COR-L47 (cell line): Measurements from ENCODE around the gene MBP.
"Not testable (repeated sequence)": the region's sequence is repeated elsewhere in the genome, so short reads cannot be mapped to it uniquely, and the experiment has no call there.

ENCODE experiments used
- DNase-seq: peaks from one replicate; lab custom pipeline; 2025; lab: John Stamatoyannopoulos, UW

Gene MBP

DNA sequence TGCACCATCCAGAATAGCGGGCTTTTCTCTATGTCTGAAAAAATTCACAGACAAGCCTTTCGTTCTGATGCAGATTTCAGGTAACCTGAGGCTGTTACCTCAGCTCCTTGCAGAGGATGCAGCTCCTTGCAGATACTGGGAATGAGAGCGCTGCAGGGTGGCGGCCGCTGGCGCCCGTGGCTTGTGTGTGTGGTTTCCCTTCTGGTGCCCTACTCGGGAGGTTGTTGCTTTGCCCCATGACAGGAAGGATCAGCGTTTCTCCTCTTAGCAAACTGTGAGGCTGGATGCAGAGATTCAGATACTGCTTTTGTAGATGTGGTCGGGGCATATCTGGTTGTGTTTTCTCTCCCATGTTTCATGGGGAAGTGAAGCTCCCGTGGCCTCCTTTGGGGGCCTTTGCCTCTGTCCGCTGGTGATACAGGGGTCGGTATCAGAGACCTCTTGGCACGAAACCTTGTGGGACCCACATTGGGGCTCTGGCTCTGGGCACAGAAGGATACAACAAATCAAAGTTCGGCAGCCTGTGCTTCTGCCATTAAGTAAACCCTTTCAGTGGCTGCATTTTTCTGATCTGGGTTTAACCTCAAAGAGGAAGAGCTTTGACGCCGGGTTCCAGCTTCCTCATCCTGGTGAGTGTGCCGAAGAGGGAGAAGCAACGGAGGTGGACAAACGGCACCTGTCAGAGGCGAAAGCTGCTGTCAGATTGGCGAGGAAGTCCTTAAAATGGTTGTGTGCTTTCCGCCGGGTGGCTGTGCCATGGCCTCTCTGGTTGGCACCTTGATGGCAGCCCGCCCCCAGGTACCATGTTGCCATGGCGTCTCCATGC is 127.8 kb downstream of the MBP start:
- no peak for DNase-seq

DNA sequence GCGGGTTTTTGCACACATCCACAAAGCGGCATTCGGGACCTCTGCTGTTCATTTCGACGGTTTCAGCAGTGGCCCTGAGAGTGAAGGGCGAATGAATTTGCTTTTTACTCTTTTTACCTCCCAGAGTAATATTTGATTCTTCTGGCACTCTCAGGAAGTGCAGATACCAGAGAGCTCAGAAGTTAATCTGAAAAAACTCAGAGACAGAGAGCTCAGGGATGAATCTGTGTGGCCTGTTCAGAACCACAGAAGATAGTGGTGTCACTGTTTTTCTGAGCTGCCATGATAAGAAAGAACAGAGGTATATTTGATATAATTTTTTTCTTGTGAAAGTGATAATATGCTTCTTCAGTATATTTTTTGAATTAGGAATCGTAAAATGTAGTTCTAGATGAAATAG is 129.3 kb downstream of the MBP start:
- DNase-seq = no peak

DNA sequence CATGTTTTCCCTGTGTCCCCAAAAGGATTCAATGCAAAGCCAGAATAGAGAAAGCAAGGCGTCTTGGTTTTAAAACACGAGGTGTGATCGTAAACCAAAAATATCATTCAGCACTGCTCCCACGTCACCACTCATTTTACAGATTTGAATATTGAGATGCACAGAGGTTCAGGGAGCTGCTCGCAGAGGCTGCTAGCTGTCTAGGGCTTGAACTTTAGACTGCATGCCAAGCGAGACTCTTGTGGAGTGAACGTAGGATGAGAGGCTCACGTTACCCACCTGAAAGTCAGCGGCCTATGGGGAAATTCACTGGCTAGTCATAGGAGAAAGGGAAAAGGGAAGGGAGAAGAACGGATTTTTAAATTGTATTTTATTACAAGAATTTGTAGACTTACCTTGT is 130.1 kb downstream of the MBP start:
- no peak for DNase-seq

DNA sequence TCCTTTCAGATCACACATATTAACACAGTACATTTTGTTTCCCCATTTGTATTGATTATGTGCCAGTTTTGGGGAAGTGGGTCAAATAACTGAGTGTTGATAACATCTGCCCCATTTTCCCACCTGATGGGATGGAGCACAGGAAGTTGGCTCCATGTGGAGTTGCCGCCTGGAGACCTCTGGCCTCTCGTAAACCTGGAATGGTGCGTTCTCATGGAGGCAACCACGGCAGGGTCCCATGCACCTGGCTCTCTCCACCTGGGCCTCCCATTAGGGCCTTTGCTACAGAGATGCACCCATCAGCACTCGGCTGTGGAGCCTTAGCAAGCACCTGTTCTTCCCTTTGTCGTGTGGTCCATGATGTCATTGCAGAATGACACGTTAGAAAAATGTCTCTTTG is 130.6 kb downstream of the MBP start:
- no peak for DNase-seq

DNA sequence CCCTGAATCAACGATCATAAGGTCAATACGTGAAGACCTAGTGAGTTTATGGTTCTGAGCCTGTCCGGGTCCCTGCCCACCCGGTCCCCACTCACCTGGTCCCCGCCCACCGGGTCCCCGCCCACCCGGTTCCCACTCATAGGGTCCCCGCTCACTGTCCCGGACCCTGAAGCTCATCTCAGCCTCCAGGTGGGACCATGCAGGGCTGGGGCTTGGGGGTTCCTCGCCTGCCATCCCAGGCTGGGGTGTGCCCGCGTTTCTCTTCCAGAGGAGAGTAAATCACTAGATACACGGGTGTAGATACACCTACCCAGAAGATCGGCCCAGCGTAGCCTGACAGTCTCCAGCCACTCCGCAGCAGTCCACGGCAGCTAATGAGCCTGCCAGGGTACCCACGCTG is 131.5 kb downstream of the MBP start:
- DNase-seq = no peak

DNA sequence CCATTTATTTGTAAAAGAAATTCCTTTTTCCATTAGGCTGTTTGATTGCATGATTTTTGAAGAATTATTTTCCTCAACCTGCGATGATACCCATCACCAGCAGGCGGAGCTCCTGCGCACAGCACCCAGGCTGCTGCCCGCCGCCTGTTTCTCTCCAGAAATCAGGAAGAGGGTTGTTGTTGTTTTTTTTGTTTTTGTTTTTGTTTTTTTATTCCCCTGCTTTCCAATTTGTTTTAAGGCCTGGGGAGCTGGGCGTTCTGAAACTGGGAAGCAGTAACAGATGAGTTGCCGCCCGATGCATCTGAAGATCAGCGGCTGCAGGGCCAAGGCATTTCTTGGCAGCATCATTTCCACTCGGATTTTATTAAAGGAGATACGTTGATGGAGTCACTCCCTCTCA is 132.1 kb downstream of the MBP start:
- peak; percentile 27 for DNase-seq

DNA sequence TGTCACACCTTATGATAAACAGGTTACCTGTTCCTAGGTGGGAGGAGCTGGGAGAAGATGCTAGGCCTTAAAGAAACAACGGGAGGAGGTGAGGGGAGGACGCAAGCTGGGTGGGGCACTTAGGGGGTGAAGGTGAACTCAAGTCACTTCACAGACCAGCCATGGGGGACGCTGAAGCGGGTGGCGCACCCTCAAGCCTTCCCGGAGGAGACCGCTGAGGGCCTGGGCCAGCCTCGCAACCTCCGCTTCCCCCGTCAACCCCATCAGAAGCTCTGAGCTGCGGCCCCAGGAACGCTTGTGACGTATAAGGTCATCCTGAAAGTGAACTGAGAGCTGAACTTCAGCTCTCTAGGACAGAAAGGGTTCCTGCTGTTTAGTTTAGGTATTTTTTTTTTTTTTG is 133.5 kb downstream of the MBP start:
- no peak for DNase-seq

DNA sequence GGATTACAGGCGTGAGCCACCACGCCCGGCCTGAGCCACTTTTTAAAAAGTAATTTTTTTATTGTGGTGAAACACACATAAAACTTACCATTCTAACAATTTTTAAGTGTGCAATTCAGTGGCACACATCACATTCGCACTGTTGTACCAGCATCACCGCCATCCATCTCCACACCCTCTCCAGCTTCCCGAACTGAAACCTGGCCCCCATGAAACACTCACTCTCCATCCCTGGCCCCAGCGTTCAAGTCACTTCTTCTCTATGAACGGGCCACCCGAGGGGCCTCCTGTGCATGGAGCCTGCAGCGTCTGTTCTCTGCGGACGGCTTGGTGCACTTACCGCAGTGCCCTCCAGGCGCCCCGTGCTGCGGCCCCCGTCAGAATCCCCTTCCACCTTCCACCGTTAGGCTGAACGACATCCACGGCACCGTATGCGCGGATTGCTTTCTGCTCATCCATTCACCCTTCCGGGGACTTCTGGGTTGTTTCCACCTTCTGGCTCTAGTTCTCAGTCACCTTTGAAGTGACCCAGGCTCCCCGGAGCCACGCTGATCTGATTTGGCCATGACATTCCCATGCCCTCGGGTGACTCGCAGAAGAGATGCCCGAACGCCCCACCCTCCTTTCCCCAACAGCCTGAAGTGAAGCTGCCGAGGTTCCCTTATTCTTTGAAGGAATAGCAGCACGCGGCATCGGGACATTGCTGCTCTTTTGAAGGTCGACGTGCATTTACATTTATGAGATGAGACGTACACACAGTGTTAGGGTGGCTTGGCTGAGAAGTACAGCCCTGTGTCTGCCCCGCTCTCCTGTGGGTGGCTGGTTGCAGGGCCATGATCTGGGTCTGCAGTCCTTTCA is 134.4 kb downstream of the MBP start:
- no peak for DNase-seq

DNA sequence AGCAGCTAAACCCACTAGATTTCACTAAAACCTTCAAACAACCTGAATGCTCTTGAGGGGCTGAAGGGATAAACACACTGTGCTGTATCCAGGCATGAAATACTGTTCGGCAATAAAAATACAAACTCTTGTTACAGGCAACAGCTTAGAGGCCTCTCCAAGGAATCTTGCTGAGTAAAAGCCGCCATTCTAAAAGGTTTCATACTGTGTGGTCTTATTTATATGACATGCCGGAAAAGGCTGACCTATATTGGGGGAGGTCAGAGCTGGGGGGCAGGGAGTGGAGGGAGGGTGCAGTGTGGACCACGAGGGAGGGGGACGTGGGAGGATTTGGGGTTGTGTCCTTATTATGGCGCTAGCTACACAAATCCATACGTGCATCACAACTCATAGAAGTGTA is 136.2 kb downstream of the MBP start:
- no peak for DNase-seq

DNA sequence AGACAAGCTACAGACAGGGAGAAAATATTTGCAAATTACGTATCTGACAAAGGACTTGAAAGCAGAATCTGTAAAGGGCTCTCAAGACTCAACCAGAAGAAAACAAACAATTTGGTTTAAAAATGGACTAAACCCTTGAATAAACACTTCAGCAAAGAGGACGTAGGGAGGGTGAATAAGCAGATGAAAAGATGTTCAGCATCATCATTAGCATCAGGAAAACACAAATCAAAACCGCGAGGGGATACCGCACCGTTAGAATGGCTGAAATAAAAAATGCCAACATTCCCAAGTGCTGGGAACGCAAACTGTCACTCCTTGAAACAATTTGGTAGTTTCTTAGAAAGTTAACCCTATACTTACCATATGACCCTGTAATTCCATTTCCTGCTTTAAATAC is 136.7 kb downstream of the MBP start:
- no peak for DNase-seq

DNA sequence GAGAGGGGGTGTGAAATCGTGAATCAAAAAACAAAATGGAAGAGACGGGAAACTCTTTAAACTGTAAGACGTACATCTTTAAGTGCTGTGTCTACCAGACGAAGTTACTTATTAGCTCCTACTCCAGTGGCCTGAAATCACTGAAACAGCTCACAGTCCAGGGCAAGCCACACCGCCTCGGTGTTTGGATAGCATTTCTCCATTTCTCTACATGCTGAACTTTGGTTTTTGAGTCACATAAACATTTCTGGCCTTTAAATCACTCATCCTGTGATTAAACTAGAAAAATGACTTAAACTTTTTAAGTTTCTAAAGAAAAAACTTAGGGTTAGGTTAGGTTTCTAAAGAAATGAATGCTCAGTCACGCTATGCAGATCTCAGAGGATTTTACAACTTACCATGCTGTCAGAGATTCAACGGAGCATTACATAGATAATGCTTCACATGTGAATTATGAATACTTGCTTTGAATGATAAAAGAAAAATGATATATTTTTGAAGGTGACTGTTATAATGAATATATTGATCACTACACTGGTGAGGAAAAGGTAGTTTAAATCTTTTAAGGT is 138.4 kb downstream of the MBP start:
- DNase-seq = no peak

DNA sequence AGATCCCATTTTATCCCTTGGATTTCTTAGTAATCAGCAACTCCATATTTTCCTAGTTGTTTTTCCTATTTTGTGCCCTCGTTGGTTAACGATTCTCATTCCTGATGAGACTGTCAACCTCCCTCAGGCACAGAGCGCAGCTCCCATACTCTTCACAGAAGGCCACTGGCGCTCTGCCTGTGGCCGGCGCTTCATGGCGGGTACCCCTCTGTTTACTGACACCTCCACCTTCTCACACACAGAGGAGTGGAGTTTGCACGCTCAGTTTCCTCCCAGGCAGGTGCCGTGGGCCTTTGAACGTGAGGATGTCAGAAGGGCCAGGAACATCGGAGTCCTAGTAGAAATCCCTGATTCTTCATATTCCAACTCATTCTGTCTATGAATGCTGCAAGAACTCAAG is 139.0 kb downstream of the MBP start:
- no peak for DNase-seq

DNA sequence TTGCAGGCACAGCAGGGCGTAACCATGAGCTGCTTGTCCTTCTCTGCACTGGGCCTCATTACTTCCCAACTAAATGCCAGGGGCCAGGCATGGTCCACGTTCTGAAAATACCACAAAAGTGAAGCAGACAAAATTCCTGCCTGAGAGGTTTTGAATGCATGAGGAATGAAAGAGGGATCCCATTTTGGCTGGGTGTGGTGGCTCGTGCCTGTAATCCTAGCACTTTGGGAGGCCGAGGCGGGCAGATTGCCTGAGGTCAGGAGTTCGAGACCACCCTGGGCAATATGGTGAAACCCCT is 139.5 kb downstream of the MBP start:
- no peak for DNase-seq

DNA sequence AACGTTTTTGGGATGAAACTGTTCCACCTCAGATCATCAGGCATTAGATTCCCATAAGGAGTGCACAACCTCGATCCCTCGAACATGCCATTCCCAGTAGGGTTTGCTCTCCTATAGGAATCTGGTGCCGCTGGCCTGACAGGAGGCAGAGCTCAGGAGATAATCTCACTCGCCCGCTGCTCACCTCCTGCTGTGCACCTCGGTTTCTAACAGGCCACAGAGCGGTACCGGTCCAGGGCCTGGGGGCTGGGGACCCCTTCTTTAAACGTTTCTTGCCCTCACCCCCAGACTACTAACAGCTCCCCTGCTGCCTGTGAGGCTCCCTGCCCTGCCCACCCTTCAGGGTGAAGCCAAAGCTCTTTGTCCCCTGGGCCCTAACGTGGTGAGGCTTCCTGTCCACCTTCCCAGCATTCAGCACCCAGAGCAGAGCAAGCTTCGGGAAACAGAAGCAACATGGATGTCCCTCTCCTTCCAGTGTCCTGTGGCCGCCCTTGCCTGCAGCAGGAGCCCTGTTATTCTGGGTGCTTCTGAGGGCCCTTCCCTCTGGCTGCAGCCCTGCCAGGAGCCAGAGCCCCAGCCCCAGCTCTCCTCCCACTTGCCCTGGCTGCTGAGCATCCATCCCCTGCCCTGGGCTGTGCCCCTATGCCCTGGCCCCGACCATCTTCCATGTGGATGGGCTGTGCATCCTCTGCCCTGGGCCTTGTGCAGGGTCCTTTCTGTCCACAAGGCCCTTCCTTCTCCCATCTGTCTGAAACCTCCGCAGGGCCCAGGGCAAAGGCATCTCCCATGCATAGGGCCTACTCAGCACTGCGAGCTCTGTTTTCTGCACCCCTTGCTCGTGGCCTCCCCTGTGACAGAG is 140.1 kb downstream of the MBP start:
- no peak for DNase-seq

DNA sequence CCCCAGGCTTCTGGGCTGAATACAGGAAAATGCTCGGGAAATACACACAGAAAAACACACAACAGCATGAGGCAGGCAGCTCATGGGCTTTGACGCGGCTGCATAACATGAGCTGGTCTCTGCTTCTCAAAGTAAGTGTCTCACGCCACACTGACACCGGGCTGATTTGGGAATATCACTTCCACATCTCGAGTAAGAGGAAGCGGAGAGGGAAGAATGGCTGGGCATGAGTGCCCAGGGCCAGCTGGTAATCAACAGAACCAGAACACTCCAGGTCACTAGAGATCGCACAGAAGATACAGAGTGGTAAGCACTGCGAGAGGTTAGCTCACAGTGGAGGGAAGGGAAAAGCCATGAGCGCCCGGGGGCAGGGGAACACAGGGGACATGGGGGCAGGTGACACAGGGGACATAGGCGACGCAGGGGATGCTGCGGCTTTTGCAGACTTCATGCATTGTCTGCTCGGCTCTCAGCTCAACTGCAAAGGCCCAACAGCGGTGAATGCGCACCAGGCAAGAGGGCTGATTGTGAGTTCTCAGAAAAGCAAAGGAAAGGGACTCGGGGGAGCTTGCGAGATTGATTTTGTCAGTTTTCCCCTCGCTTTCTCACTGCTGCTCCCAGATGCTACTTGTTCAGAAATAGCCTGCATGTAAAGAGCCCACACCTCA is 141.4 kb downstream of the MBP start:
- no peak for DNase-seq

DNA sequence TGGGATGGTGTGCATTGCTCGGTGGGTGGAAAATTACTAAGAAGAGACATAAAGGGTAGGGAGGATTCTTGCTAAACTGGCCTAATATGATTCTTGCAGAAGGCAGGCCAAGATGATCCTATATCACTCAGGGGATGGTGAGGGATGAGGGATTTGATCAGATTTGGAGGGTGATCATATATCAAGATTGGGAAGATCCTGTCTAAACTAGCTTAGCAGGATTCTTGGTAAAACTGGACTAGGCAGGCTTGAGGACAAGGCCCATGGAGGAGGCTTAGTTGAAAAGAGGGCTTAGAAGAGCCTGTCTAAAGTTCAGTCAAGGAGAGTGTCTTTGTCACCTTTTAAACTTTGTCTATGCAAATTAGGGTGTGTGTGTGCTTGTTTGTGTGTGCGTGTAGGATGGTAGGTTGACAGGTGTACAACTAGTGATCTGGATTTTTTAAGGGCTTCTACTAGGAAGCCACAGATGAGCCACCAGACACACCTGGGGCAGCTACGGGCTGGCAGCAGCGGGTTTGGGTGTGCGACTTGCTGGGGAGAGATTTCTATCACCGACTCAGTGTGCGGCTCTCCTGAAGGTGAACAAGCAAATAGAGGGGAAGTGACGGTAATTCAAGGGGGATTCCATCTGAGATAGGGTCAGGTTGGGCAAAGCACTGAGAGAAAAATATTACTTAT is 142.1 kb downstream of the MBP start:
- not testable (repeated sequence) for DNase-seq

DNA sequence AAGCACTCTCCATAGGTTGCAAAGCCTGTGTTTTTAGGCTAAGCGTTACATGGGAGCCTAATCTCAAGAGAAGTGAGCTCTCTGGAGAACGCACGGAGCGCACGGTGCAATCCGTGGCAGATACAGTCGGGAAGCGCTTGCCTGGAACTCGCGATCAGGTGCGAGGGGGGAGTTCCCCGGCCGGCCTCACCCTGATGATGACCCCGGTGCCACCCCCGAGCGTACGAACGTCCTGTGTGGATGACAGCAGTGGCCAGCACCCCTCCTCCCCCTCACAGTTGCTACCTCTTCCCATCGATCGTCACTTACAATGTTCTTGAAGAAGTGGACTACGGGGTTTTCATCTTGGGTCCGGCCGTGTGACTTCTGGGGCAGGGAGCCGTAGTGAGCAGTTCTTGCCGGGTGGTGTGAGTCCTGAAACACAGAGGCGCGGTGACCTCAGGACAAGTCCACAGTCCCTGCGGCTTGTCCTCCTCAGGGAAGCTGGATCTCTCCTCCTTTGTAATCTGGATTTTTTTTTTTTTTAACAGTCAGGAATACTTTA is 142.9 kb downstream of the MBP start:
- DNase-seq = no peak

DNA sequence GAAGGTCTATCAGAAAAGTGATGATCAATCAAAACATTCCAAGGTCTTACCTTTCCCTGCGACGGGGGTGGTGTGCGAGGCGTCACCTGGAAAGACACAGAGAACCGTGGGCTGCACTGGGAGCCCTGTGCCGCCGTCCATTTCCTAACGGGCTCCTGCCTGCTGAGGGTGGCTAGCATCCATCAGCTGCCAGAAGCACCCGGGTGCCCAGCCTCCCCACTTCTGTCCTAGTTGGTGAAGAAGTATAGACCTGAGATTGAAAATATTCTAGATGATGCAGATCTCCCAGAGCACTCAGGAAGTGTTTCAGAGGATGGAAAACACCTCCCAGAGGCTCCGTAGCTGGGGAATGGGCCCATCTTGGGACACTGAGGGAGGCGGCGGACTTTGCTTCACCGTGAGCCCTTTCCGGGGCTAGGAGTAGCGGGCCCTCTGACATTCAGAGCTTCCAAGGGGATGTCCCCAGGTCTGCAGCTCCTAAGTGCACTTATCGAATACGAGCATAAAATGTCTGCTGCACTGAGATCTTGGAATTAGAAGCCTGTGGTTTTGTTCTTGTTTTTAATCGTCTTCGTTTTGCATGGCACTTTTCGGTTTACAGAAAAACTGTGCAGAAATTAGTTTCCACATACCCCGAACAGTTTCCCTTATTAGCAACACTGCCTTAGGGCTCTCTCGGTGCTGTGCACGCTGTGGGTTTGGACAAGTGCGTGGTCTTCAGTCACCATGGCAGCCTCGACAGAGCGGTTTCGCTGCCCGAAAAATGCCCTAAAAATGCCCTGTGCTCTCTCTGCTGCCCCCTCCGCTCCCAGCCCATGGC is 143.5 kb downstream of the MBP start:
- DNase-seq = no peak

DNA sequence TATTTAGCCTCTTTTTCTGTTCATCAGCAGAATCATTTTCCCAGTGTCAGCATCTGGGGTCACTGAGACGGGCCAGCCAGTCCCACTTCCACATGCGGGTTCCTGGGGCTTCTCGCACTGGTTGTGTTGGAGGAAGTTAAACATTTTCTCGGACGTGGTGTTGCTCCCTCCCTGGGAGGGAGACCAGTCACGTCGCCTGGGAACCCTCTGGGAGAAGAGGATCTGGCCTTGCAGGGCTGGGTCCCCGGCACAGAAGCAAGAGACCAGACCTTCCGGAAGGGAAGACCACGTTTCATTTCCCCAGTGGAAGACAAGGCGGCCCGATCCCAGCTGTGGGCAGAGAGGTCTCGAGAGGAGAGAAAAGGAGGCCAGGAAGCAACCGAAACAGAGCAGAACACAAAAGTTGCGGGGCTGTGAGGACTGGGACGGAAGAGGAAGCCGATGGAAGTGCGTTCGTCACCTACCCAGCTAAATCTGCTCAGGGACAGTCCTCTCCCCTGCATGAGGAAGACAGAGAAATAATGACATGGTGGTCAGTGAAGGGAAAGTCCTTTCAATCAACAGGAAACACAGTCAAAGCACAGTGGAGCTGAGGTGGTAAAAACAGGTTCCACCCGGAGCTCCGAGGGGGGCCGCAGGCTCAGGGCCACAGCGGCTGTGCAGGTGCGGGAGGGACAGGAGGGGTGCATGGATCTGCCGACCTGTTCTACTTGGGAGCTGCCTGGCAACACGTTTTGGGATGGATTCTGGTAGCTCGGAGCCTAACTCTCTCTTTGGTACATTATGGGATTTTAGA is 144.4 kb downstream of the MBP start:
- no peak for DNase-seq
